Activated CD4-positive, alpha-beta T cell treated with anti-CD3 and anti-CD28 coated beads, Interleukin-2, amount 50 U/mL, for 24 hours (primary cell): Measurements from ENCODE around the gene DTD2.
"Not testable (repeated sequence)": the region's sequence is repeated elsewhere in the genome, so short reads cannot be mapped to it uniquely, and the experiment has no call there.

ENCODE experiments used
- DNase-seq, 2 donors: peaks; one replicate each; pipeline ENCODE4 v3.0.0-alpha.2; 2020; ENCODE audit warnings: low read depth in 1 of 2, low spot score in 1 of 2

Gene DTD2

GRCh38 chr14:31442284-31442683 is 15.0 kb downstream of the DTD2 start:
- no peak for DNase-seq

- DNase-seq = no peak
Measured at GRCh38 chr14:31441273-31442111, 15.8 kb downstream of the DTD2 start.

- DNase-seq = no peak
Measured at GRCh38 chr14:31440280-31440679, 17.0 kb downstream of the DTD2 start.

- DNase-seq = no peak
Measured at GRCh38 chr14:31439561-31439960, 17.7 kb downstream of the DTD2 start.

GRCh38 chr14:31437045-31437691 is 20.1 kb downstream of the DTD2 start:
- DNase-seq = not testable (repeated sequence)

GRCh38 chr14:31435276-31435675 is 22.0 kb downstream of the DTD2 start:
- DNase-seq = no peak

GRCh38 chr14:31430634-31431264 is 26.6 kb downstream of the DTD2 start:
- no peak for DNase-seq

GRCh38 chr14:31429791-31430190 is 27.5 kb downstream of the DTD2 start:
- DNase-seq = no peak

GRCh38 chr14:31428011-31428410 is 29.3 kb downstream of the DTD2 start:
- no peak for DNase-seq

GRCh38 chr14:31426663-31427062 is 30.6 kb downstream of the DTD2 start:
- no peak for DNase-seq

- no peak for DNase-seq
Measured at GRCh38 chr14:31425905-31426304, 31.4 kb downstream of the DTD2 start.

GRCh38 chr14:31421200-31421599 is 36.1 kb downstream of the DTD2 start:
- DNase-seq = no peak

GRCh38 chr14:31420319-31421111 is 36.8 kb downstream of the DTD2 start, which contains the start of gene HEATR5A:
Gene HEATR5A (minus strand): TSS chr14:31420550. CDS start chr14:31402975, 17,575 bp downstream.
- DNase-seq = peak; percentile 77 to 81

- DNase-seq = no peak
Measured at GRCh38 chr14:31419967-31420318, 37.4 kb downstream of the DTD2 start.

GRCh38 chr14:31419179-31419966 is 37.9 kb downstream of the DTD2 start:
- DNase-seq = no peak

GRCh38 chr14:31418440-31418839 is 38.9 kb downstream of the DTD2 start:
- DNase-seq = no peak

- DNase-seq = no peak
Measured at GRCh38 chr14:31414190-31414833, 43.0 kb downstream of the DTD2 start.

- DNase-seq = no peak
Measured at GRCh38 chr14:31411218-31411727, 46.0 kb downstream of the DTD2 start.

GRCh38 chr14:31410048-31410650 is 47.2 kb downstream of the DTD2 start:
- no peak for DNase-seq
